PFSK-1 (cell line): ENCODE results near the gene TTN.

Experiments
- POLR2AphosphoS5 ChIP-seq: IDR thresholded peaks from 2 replicates; pipeline ENCODE4 v1.6.1; 2012; ENCODE audit warnings: low read depth, mild to moderate bottlenecking, control low read depth, low read length, moderate library complexity
- REST ChIP-seq, 2 experiments: IDR thresholded peaks; 2 replicates each; pipeline versions ENCODE4 v1.6.1 to v1.8.0; 2011 to 2012; ENCODE audit warnings: low read depth in 2 of 2, low read length in 2 of 2, control low read depth in 1 of 2, inconsistent platforms in 1 of 2, mild to moderate bottlenecking in 1 of 2, moderate library complexity in 1 of 2; ENCODE audit not compliant: insufficient read depth in 1 of 2
- SIN3A ChIP-seq: IDR thresholded peaks from 2 replicates; pipeline ENCODE4 v1.6.1; 2012; ENCODE audit warnings: mild to moderate bottlenecking, low read length, moderate library complexity, borderline replicate concordance; ENCODE audit not compliant: insufficient read depth
- TAF1 ChIP-seq: IDR thresholded peaks from 2 replicates; pipeline ENCODE4 v1.6.1; 2012; ENCODE audit warnings: low read length, control low read depth, borderline replicate concordance; ENCODE audit not compliant: insufficient read depth

- TF ChIP-seq POLR2AphosphoS5 (no peak), SIN3A (no peak), REST (IDR thresholded peaks at IDR 0.05; ENCODE audit: insufficient read depth in 1 of 2, low read depth in 2 of 2, low read length in 2 of 2) (no peak), TAF1 (no peak)
These were observed 4.7 kb upstream of the TTN start for GRCh38 chr2:178811901-178812300.
